Measurements from ENCODE around the gene CEMIP. TPM values are rescaled to one million over a fixed set of nuclear protein-coding genes. Genes with fewer than 3 reads are reported as not detected.

Gene CEMIP
- total RNA-seq, 4 donors from 2014 or later: 0.27 to 0.32 TPM; not detected in 2

GRCh38 chr15:80883641-80884040 is 104.5 kb downstream of the CEMIP start:
- 79 to 100% methylated on average over 1 to 2 of the region's 2 CpGs for WGBS, 2 donors (ENCODE audit: low coverage in 1 of 2)
- no peaks in the 10 kb centered on the region for H3K27me3 ChIP-seq
- no peaks in the 10 kb centered on the region for H3K36me3 ChIP-seq
- in situ Hi-C loops (cut with MboI; ENCODE audit: low pct_ligation_motif_present in 1 of 4, low pct_unique_long_range_greater_than_20kb in 1 of 4, low sequenced_read_pairs in 3 of 4): no loop called here
- no peak for DNase-seq
- H3K27ac ChIP-seq: no peak overlapping the region
- no peaks in the 10 kb centered on the region for H3K9me3 ChIP-seq
- TF ChIP-seq POLR2A (IDR thresholded peaks at IDR 0.05) (no peak), CTCF (IDR thresholded peaks at IDR 0.05) (no peak), POLR2AphosphoS5 (IDR thresholded peaks at IDR 0.05) (no peak), EP300 (IDR thresholded peaks at IDR 0.05; ENCODE audit: low read depth) (no peak)
- H3K4me3 ChIP-seq: no peak overlapping the region
- no peaks in the 10 kb centered on the region for H3K4me1 ChIP-seq
- intact Hi-C loops (cut with DNase I; ENCODE audit: low total_unique reads): no loop called here

DNA sequence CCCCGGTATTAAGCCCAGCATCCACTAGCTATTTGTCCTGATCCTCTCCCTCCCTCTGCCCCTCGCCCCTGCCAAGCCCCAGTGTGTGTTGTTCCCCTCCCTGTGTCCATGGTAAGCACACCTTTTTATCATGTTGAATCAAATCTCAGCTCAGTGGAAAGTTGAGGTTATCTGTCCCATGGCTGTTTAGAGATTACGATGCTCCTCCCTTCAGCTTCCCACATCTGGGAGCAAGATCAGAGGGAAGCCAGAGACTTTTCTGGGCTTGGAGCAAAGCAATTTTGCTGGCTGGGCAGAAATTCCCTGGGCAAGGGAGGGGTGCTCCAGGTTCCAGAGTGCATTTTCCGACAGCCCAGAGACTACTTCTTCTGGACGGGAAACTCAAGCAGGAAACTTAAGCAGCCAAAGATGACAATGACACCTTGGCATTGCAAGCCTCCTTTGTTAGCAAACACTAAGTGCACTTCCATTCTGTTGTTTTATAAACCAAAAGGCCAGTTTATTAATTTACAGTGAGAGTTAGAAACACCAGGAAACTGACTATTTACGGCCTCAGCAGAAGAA is 105.9 kb downstream of the CEMIP start:
- Histone ChIP-seq H3K9me3 (no peaks in the 10 kb centered on the region), H3K27me3 (no peaks in the 10 kb centered on the region), H3K27ac (no peak overlapping the region), H3K36me3 (no peaks in the 10 kb centered on the region), H3K4me1 (no peaks in the 10 kb centered on the region), H3K4me3 (no peak overlapping the region)
- in situ Hi-C loops (cut with MboI; ENCODE audit: low pct_ligation_motif_present in 1 of 4, low pct_unique_long_range_greater_than_20kb in 1 of 4, low sequenced_read_pairs in 3 of 4) (no loop called here), intact Hi-C loops (cut with DNase I; ENCODE audit: low total_unique reads) (no loop called here)
- no peak for TF ChIP-seq POLR2A (IDR thresholded peaks at IDR 0.05)
- no peak for TF ChIP-seq POLR2AphosphoS5 (IDR thresholded peaks at IDR 0.05)
- no peak for TF ChIP-seq EP300 (IDR thresholded peaks at IDR 0.05; ENCODE audit: low read depth)
- no peak for TF ChIP-seq CTCF (IDR thresholded peaks at IDR 0.05)
- DNase-seq: no peak
- 59% methylated on average over 6 of the region's 6 CpGs; no CpG with 5 or more reads in 1 of the 2 donors for WGBS, 2 donors (ENCODE audit: low coverage in 1 of 2)

DNA sequence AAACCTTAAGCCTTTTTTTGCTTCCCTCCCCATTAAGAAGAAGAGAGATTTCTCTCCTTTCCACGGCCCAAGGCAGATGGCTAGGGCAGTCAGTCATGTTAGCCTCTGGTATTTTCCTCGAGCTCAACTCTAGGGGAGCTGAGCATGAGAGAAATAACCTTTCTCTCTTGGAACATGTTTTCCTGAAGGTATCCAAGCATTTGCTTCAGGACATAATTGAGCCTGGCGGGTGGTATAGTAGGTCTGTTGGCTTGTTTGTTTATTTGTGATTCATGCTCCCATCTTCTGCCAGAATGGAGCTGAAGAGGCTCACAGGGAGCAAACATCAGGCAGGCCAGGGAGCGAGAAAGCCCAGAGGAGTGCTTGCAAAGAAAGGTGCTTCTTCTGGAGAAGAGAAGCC is 108.0 kb downstream of the CEMIP start:
- in situ Hi-C loops (cut with MboI; ENCODE audit: low pct_ligation_motif_present in 1 of 4, low pct_unique_long_range_greater_than_20kb in 1 of 4, low sequenced_read_pairs in 3 of 4): no loop called here

GRCh38 chr15:80888846-80889245 is 109.7 kb downstream of the CEMIP start:
- WGBS, 2 donors (ENCODE audit: low coverage in 1 of 2): 77 to 100% methylated on average over 1 to 3 of the region's 3 CpGs
- Histone ChIP-seq H3K27me3 (no peaks in the 10 kb centered on the region), H3K27ac (no peak overlapping the region), H3K36me3 (no peaks in the 10 kb centered on the region), H3K4me3 (no peak overlapping the region), H3K9me3 (no peaks in the 10 kb centered on the region), H3K4me1 (no peaks in the 10 kb centered on the region)
- no peak for TF ChIP-seq POLR2AphosphoS5 (IDR thresholded peaks at IDR 0.05)
- no peak for TF ChIP-seq CTCF (IDR thresholded peaks at IDR 0.05)
- TF ChIP-seq EP300 (IDR thresholded peaks at IDR 0.05; ENCODE audit: low read depth): no peak
- TF ChIP-seq POLR2A (IDR thresholded peaks at IDR 0.05): no peak
- intact Hi-C loops (cut with DNase I; ENCODE audit: low total_unique reads): no loop called here
- no peak for DNase-seq
- in situ Hi-C loops (cut with MboI; ENCODE audit: low pct_ligation_motif_present in 1 of 4, low pct_unique_long_range_greater_than_20kb in 1 of 4, low sequenced_read_pairs in 3 of 4): no loop called here

More for the DNA sequence above, 108.0 kb downstream of the CEMIP start:
- no peak for DNase-seq
- H3K4me3 ChIP-seq: no peak overlapping the region
- H3K27ac ChIP-seq: no peak overlapping the region
- intact Hi-C loops (cut with DNase I; ENCODE audit: low total_unique reads): no loop called here
- TF ChIP-seq POLR2A (IDR thresholded peaks at IDR 0.05) (no peak), POLR2AphosphoS5 (IDR thresholded peaks at IDR 0.05) (no peak), CTCF (IDR thresholded peaks at IDR 0.05) (no peak), EP300 (IDR thresholded peaks at IDR 0.05; ENCODE audit: low read depth) (no peak)
- no peaks in the 10 kb centered on the region for H3K9me3 ChIP-seq
- H3K4me1 ChIP-seq: no peaks in the 10 kb centered on the region
- 50 to 76% methylated on average over 2 to 4 of the region's 4 CpGs for WGBS, 2 donors (ENCODE audit: low coverage in 1 of 2)
- no peaks in the 10 kb centered on the region for H3K36me3 ChIP-seq
- H3K27me3 ChIP-seq: no peaks in the 10 kb centered on the region

Data from transverse colon (tissue), 4 donors.